GM19468 (cell line): ENCODE data around the gene CHEK2.
"Not testable (repeated sequence)": the region's sequence is repeated elsewhere in the genome, so short reads cannot be mapped to it uniquely, and the experiment has no call there.

Experiments used
- ATAC-seq: cut with Tn5 transposase; IDR thresholded peaks from one replicate; pipeline ENCODE4 v1.9.1; 2021; ENCODE audit warnings: mild to moderate bottlenecking, moderate library complexity, moderate number of reproducible peaks; ENCODE audit not compliant: unreplicated experiment; ENCODE audit errors: extremely low read depth

Gene CHEK2

DNA sequence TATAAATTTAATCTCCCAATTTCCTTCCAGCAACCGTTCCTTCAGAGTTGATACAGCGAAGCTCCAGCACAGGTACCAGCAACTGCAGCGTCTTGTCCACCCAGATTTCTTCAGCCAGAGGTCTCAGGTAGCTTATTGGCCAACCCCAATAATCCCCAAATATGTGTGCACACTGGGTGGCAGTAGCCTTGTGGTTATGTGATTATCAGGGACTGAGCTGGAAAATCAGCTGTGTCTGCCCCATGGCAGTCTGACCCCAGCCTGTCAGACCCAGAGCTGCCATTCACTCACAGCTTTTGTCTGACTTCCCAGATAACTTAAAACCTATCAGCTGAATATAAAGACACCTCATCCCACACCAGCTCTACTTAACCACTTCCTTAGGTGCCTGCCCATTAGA lies 2.2 kb upstream of the CHEK2 start:
- ATAC-seq, result no peak

DNA sequence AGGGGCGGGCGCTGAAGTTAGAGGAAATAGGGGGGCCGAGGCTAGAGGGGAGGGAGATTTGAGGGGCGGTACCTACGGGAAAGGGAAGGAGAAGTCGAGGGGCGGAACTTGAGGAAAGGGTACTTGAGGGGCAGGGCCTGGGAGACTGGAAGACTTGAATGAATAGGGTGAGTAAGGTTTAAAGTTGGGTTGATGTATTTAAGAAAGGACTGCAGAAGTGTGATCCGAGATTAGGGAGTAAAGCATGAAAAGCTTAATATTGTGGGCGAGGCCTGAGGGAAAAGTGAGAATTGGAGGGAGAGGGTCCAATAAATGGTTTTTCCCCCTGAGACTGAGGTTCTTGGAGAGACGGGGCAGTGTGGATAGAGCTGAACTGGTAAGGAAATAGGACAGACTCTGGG lies 942 bp upstream of the CHEK2 start:
- no peak for ATAC-seq

- no peak for ATAC-seq
Observed at GRCh38 chr22:28741200-28741784, 328 bp downstream of the CHEK2 start.

DNA sequence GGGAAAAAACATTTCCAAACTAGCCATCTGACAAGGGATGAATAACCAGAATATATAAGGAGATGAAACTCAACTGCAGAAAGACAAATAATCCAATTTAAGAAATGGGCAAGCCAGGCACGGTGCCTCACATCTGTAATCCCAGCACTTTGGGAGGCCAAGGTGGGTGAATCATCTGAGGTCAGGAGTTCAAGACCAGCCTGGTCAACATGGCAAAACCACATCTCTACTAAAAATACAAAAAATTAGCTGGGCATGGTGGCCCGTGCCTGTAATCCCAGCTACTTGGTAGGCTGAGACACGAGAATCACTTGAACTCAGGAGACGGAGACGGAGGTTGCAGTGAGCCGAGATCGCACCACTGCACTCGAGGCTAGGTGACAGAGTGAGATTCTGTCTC lies 2.7 kb downstream of the CHEK2 start:
- ATAC-seq, result not testable (repeated sequence)

DNA sequence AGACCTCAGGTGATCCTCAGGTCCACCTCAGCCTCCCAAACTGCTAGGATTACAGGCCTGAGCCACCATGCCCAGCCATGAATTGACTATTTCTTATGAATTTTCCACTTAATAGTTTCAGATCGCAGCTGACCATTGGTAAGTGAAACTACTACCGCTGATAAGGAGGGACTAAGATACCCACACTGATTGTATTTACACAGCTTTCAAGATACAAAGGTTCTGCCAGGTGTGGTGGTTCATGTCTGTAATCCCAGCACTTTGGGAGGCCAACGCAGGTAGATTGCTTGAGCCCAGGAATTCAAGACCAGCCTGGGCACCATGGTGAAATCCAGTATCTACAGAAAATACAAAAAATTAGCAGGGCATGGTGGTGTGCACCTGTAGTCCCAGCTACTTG lies 3.9 kb downstream of the CHEK2 start:
- ATAC-seq, result no peak

DNA sequence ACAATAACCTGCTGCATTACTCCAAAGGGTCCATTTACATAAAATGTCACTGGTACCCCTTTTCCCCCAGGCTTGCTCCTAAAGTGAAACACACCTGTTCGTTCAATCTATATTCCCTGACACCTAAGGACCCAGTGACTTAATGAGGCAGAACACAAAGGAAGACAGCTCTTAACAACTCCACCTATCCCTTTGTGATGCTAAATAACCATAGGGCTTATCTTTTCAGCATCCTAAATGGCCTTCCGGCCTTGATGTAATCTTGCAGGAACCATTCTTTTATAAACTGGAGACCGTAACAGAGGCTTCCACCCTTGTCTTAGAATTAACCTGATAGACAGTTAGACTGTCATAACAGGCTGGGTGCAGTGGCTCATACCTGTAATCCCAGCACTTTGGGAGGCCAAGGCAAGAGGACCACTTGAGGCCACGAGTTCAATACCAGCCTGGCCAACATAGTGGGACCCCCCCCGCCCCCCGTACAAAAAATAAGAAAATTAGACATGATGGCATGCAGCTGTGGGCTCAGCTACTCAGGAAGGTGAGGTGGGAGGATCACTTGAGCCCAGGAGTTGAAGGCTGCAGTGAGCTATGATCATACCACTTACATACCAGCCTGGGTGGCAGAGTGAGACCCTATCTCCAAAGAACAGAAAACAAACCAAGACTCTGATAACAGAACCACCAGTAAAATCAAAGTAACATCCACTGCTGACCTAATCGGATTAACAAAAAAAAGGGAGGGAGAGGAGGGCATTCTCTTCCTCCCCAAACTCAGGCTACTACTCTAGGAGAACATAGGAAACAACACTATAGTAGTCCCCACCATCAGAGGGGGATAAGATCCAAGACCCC lies 5.1 kb downstream of the CHEK2 start:
- ATAC-seq, result no peak

GRCh38 chr22:28734393-28734792 lies 7.2 kb downstream of the CHEK2 start:
- no peak for ATAC-seq

DNA sequence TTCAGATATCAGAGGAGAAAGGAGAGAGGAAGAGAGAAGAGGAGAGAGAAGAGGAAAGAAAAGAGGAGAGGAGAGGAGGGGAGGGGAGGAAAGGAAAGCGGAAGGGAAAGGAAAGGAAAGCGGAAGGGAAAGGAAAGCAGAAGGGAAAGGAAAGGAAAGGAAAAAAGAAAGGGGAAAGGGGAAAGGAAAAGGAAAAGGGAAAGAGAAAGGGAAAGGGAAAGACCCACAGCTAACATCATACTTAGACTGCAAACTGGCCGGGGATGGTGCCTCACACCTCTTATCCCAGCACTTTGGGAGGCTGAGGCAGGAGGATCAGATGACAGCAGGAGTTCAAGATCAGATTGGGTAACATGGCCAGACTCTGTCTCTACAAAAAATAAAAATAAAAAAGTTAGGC lies 11.4 kb downstream of the CHEK2 start:
- no peak for ATAC-seq

DNA sequence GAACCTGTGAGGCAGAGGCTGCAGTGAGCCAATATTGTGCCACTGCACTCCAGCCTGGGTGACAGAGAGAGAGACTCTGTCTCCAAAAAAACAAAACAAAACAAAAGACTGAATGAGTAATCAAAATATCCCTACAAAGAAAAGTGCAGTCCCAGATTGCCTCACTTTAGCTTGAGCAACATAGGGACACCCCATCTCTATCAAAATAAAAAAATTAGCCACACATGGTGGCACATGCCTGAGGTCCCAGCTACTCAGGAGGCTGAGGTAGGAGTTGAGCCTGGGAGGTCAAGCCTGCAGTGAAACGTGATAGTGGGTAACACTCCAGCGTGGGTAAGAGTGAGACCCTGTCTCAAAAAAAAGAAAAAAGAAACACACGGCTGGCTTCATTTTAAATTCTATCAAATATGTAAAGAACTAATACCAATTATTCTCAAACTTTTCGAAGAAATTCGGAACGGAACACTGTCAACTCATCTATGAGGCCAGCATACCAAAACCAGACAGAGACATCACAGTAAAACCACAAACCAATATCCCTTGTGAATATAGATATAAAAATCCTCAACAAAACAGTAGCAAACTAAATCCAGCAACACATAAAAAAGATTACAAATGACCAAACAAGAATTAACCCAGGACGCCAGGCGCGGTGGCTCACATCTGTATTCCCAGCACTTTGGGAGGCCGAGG lies 12.9 kb downstream of the CHEK2 start:
- ATAC-seq, result no peak

DNA sequence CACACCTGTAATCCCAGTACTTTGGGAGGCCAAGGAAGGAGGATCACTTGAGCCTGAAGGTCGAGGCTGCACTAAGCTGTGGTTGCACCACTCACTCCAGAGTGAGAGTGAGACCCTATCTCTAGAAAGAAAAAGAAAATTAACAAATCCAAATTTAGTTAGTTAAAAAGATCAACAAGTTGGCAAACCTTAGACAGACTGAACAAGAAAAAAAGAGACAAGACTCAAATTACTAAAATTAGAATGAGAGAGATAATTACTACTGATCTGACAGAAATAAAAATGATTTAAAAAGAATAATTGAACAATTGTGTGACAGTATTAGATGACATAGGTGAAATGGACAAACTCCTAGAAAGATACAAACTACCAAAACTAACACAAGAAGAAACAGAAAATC lies 13.6 kb downstream of the CHEK2 start:
- ATAC-seq, result no peak

DNA sequence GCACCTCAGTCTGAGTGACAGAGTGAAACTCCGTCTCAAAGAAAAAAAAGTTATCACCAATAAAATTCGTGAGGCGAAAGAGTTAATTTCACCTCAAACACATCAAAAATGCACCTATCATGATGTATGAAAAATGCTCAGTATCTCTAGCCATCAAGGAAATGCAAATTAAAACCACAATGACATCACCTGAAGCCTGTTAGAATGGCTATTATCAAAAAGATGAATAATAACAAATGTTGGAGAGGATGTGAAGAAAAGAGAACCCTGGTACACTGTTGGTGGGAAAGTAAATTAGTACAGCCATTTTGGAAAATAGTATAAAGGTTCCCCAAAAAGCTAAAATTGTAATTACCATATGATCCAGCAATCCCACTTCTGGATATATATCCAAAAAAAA lies 23.6 kb downstream of the CHEK2 start:
- ATAC-seq, result no peak

GRCh38 chr22:28716686-28717085 lies 24.9 kb downstream of the CHEK2 start:
- ATAC-seq, result no peak

DNA sequence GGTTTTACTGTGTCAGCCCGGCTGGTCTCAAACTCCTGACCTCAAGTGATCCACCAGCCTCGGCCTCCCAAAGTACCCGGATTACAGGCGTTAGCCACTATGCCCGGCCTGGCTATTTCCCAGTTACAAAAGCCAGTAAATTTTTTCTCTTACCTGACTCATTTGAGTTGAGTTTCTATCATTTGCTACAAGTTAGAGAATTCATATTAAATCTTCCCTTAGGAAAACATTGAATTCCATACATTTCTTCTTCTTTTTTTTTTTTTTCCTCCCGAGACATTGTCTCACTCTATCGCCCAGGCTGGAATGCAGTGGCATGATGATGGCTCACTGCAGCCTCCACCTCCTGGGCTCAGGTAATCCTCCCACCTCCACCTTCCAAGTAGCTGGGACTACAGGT lies 26.0 kb downstream of the CHEK2 start:
- ATAC-seq, result no peak

DNA sequence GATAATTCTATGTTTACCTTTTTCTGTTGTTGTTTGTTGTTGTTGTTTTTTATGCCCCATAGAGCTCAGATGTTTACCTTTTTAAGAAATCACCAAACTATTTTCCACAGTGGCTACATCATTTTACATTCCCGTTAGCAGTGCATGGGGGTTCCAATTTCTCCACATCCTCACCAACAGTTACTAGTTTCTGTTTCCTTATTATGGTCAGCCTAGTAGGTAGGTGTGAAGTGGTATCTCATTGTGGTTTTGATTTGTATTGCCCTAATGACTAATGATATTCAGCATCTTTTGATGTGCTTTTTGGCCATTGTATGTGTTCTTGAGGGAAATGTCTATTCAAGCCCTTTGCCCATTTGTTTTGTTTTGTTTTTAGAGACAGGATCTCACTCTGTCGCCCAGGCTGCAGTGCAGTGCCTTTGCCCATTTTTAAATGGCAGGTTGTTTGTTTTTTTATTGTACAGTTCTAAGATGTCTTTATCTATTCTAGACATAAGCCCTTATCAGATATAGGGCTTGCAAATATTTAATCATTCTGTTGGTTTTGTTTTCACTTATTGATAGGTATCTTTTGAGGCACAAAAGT lies 27.5 kb downstream of the CHEK2 start:
- ATAC-seq, result no peak

DNA sequence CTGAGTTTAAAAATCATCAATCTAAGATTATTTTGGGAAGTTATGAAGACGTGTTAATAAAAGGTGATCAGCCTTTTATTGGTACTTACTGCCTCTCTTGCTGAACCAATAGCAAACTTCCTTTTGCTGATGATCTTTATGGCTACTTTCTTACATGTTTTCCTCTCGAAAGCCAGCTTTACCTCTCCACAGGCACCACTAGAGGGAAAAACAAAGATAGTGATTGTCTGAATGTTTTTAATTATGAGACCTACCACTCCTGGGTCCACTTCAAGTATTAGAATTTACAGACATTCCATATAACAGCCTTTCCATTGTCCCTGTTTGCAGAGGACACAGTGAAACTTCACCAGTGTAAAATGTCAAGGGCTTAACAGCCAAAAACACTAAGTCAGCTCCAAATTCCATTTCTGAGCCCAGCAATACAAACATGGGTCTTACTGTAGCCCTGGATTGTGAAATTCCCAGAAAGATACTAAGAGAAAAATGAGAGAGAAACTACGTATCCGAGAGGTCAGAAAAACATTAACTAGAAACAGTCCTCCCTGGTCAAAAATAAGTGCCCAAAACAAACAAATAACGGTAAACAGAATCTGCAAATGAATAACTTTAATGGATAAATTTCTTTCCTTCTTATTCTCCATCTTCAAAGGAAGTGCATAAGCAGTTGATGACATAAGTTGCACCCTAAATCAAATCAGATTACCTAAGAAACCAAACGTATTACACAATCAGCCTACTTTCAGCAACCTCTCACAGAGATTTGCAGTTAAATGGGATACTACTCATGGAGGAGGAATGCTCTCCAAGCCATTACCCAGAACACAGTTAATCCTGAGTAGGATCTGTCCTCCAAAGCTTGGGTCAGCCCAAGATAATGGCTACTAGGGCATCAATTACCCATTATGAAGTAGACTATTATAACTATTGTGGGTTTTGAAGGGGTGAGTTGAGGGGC lies 29.5 kb downstream of the CHEK2 start:
- no peak for ATAC-seq

GRCh38 chr22:28711341-28711740 lies 30.3 kb downstream of the CHEK2 start:
- no peak for ATAC-seq

GRCh38 chr22:28710576-28711191 lies 30.9 kb downstream of the CHEK2 start:
- ATAC-seq, result no peak

- no peak for ATAC-seq
Observed at GRCh38 chr22:28710107-28710506, 31.5 kb downstream of the CHEK2 start.

GRCh38 chr22:28706845-28707244 lies 34.8 kb downstream of the CHEK2 start:
- no peak for ATAC-seq
